ENCODE results near the gene ATAD3A.

The ATAD3A gene

DNA sequence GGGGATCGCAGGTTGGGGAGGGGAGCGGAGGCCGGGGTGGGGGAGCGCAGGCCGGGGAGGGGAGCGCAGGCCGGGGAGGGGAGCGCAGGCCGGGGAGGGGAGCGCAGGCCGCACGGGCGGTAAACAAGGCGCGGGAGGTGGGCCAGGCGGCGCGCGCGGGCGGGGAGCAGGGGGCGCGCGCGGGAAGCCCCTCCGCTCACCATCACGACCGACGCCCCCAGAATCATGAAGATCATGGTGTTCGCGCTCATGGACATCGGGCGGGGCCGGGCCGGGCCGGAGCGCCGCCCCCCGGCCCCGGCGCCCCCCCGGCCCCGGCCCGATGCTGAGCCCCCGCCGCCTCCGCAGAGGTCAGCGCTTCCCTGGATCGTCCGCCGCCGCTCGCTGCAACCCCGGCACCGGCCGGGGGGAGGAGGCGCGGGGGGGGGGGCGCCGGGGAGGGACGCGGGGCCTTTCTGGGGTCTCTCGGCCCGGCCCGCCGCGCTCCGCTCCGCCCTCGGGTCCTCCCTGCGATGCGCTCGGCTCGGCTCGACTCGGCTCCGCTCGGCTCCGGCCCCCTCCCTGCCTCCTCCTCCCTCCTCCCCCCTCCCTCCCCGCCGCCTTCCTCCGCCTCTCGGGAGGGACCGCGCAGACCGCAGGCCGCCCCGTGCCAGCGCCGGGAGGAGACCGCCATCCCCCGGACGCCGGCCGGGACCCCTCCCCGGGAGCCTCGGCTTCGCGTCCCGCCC is 28.3 kb downstream of the ATAD3A start, which contains the start of gene TMEM240:
Gene TMEM240 (minus strand): TSS at position 535 of the 728 bp plus-strand sequence. CDS start 278 bp downstream, at position 257.
- peak; percentile 36 for DNase-seq (ENCODE audit: low read depth)

DNA sequence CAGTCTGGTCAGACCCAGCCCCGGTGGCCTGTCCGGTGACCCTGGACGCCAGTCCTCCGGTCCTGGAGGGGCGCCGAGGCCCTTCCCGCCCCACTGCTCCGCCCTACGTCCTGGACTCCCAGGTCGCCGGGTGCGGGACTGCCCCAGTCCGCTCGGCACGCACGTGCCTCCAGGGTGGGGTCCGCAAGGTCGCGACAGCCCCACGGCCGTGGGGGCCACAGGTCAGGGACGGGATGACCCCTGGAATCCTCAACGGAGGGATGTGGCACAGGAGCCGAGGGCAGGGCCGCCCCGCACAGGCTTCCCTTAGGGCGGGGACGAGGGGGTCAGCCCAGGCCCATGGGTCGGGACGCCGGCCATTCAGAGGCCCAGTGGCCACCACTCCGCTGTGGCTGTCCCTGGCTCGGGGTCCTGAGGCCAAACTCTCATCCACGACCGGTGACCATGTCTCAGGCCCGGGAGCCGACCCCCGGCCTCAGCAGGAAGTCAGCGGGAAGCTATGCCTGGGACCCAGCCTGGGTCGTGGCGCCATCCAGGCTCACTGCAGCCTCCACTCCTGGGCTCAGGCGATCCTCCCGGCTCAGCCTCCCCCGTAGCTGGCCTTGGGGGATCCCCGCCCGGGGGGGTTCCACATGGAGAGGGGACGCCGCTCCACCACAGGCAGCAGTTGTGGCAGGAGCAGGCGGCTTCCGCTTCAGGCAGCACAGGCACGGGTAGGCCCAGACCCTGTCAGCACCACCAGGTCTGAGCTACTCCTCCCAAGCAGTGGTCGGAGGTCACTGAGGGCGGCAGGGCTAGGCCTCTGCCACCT is 29.1 kb downstream of the ATAD3A start:
- no peak for DNase-seq (ENCODE audit: low read depth)

DNA sequence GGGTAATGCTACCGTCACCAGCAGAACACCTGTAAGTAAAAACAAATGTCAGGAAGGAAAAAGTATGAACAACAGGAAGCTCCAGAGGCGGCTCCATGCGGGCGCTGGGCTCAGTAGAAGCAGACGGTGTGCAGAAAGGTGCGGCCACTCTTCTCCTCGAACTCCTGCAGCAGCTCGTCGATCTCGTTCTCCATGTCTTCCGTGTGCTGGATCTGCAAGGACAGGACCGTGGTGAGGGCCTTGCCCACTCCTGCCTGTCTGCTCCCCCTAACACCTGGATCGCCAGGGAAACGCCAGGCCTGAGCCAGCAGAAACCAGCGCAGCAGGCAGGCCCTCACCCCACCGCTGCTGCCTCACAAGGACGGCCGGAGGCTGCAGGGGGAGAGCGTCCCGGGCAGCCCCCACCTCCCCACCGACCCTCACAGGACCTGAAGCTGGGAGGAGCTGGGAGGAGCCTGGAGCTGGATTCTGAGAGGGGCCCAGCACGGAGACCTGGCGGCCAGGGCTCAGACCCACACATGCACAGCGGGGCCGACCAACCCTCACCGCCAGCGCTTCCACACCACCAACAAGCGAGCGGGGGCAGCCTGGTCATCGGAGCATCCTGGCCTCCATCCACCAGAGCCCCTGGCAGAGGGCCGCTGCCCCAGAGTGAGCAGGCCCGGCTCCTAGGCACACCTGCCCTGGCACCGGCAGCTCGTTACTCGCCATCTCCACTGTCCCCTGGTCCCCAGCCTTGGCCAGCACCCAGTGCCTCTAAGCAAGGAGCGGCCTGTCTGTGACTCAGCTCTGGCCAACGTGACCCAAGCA is 30.2 kb downstream of the ATAD3A start:
- DNase-seq (ENCODE audit: low read depth), result no peak

DNA sequence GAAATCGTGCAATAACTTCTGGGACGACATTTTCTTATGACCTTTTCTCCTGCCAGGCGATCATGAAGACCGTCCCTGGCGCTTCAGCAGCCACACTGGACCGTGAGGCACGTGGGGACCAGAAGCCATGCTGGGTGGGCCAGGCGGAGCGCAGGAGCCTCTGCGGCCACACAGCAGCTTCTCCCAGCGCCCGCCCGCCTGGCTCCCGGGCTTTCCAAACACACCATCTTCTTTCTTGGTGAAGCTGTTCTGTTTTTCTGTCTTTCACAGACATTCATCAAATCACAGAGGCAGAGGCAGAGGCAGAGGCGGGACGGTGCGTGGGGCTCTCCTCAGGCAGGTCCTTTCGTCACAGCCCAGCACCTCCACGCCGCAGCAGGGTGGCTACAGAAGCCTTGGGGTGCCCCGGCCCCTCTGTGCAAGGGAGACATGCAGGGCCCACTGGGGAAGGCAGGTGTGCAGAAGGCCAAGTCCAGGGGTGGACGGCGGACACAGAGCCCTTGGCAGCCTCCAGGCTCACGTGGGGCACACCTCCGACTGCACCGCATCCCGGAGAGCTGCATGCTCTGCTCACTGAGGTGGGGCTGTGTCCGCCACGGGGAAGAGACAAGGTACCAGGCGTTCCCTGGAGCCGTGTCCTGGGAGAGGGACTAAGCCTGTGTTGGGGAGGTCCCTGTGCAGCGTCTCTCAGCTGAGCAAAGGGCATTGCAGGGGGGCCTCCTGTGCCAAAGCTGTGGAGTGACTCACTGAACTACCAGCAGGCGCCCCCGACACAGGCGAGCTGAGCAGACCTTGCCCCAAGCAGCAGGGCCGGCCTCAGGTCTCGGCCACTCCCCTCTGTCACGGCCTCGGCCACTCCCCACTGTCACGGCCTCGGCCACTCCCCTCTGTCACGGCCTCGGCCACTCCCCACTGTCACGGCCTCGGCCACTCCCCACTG is 31.1 kb downstream of the ATAD3A start:
- DNase-seq (ENCODE audit: low read depth), result no peak

DNA sequence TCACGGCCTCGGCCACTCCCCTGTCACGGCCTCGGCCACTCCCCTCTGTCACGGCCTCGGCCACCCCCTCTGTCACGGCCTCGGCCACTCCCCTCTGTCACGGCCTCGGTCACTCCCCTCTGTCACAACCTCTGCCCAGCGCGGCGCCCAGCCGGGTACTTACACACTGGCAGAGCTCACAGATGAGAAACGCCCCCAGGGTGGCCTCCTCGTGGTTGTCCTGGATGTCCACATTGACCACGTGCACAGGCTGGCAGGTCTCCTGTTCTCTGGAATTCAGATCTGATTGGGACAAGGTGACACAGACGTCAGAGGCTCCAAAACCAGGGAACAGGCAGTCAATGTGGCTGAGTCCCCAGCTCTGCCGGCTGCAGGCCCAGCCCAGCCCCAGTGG is 31.7 kb downstream of the ATAD3A start:
- DNase-seq (ENCODE audit: low read depth), result no peak

DNA sequence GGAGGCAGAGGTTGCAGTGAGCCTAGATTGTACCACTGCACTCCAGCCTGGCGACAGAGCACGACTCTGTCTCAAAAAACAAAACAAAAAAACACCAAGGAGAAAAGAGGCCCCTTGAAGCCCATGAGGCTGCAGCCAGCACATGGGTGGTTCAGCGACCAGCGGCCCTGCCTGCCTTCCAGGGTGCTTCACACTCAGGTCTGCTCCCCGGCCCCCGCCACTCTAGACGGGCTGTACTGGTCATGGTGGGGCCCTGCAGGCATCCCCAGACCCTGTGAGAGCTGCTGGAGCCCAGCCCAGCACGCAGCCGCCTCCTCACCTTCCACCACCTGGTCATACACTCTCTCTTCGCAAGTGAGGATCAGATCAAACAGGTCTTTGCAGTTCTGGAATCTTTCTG is 32.6 kb downstream of the ATAD3A start:
- DNase-seq (ENCODE audit: low read depth), result no peak

DNA sequence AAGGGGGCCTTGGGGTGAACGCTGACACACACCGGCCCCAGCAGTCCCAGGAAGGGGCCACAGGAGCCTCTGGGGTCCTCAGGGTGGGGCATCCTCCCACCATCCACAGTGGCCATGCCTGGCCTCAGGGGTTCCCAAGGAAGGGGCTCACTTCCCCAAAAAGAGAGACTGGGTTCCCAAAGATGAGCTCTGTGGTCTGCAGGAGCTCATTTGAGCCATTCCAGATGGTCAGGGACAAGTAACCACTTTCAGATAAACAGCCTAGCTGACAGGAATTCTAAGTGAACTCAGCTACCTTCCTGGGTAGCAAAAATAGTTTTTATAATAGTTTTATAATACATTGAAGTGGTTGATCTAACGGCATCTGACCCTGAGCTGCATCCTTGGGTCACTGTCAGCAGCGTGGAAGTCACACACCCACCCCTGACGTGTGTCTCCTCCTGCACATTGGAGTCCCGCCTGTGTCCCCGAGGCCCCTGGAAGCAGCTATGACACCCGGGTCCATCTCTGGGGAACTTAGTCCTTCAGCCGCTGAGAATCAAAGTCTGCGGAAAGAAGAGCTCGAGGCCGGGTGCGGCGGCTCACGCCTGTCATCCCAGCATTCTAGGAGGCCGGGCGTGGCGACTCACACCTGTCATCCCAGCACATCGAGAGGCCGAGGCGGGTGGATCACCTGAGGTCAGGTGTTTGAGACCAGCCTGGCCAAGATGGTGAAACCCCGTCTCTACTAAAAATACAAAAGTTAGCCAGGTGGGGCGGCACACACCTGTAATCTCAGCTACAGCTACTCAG is 34.2 kb downstream of the ATAD3A start:
- DNase-seq (ENCODE audit: low read depth), result no peak

DNA sequence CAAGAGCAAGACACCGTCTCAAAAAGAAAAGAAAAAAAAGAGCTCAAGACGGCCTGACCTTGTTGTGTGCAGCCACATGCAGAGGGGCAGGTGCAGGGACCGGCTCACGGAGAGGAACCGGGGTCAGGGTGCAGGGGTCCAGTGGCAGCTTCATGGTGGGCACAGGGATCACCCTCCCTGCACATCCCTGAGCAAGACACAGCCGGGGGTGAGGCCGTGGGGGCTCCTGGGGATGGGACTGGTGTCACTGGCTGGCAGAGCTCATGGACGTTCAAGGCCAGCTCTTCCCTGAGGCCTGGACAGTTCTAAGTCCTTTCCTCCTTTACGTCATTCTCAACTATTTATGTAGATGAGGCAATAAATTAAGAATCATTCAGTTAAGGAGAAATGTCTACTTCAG is 35.0 kb downstream of the ATAD3A start:
- no peak for DNase-seq (ENCODE audit: low read depth)

DNA sequence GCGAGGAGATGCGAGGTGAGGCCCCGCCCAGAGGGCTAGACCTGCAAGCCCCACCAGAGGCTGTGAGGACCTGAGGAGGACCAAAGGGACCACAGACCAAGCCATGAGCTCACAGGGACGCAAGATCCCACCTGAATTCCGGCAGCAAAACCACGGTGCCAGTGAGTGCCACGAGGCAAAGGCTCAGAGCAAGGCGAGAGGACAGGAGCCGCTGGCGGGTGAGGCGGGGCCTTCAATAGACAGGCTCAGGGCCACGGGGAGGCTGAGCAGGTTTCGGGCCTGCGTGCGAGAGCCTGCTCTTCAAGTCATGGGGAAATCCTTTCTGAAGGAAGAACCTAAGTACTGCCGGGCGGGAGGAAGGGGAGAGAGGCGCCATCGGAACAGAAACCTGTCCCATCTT is 35.5 kb downstream of the ATAD3A start:
- no peak for DNase-seq (ENCODE audit: low read depth)

DNA sequence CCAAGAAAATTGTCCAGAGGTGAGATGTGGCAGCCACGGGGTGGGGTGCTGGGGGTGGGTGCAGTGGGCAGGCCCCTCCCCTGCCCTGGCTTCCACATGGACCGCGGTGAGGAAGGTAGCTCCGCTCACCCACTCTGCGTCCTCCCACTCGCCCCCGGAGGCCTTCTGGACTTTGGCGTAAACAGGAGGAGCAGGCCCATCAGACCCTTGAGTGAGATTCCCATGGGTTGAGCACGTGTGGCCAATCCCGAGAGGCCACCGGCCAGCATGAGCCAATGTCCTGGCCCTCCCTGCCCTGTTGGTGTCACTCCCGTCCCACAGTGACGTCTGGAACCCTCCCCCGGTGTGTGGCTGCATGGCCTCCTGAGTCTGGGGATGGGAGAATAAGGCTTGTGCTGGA is 36.6 kb downstream of the ATAD3A start:
- DNase-seq (ENCODE audit: low read depth), result no peak

DNA sequence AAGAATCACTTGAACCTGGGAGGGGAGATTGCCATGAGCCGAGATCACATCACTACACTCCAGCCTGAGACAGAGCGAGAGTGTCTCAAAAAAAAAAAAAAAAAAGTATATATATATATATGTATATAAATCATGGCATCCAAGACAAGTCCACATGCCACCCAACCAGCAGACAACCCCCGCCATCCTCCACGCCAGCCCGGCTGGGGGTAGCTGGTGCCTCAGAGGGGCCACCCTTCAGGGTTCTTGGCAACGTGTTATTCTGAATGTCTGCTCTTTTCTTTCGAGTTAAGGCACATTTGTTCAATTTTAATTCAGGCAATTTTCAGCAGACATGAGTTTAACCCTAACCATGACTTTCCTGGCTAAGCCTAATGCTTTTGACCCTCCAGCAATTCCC is 38.1 kb downstream of the ATAD3A start:
- DNase-seq (ENCODE audit: low read depth), result no peak

DNA sequence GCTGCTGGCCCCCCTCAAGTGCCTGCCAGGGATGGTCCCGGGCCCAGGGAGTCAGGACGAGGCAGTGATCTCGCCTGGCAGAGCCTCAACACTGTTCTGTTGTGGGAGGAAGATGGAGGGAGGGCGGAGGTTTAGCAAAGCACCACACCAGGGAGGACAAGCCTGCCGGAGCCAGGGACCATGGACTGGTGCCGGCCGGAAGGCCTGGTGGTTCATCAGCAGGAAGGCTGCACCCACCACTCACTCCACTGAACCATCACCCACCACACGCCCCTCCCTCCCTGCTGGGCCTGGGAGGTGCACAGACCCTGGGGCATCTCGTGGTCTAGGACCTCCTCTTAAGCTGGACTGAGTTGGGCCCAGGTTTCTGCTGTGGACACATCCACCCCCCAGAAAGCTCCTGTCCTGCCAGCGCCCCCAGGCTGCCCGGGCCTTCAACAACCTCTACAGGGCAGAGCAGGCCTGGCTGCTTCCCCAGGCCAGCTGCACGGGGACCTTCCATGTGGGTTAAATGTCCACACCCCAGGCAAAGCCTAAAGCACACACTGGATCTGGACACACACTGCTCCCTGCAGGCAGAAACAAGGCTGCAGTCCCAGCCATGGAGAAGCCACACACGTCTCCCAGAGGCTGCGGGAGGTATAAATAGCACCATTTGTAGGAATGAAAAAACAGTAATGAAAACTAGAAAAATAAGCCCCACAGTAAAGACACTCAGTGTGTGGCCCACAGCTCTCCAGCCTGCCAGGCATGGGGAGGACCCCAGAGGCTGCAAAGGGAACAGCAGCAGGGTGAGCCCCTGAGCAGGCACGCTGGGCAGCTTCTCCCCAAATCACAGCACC is 38.9 kb downstream of the ATAD3A start:
- DNase-seq (ENCODE audit: low read depth), result no peak

DNA sequence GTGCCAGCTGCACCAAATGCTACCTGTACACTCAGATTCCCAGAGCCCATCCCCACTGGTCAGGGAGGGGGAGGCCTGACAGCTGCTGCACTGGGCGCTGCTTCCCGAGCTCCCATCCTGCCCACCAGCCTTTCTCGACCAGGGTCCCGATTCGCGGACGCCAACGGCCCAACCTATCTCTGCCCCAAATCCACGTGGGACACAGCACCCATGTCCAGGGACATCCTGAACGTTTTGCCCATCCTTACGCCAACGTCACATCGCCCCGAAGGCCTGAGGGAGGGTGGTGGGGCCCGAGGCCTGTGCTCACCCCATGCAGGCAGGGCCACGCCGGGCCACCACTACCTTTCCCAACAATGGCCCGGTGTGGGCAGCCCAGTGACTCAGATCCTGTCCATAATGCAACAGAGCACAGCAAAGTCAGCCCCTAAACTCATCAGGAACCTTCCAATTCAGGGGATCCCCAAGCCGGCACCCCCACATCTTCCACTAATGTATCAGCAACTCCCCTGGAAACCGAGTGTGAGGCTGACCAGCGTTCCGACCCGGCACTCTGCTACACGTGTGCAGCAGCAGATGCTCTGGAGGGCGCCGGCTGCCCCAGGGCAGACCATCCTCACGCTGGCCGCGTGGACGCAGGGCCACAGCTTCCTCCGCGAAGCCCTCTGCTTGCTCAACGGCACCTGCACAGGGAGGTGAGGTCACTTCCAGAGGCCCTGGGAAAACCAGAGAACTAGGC is 39.7 kb downstream of the ATAD3A start:
- no peak for DNase-seq (ENCODE audit: low read depth)

DNA sequence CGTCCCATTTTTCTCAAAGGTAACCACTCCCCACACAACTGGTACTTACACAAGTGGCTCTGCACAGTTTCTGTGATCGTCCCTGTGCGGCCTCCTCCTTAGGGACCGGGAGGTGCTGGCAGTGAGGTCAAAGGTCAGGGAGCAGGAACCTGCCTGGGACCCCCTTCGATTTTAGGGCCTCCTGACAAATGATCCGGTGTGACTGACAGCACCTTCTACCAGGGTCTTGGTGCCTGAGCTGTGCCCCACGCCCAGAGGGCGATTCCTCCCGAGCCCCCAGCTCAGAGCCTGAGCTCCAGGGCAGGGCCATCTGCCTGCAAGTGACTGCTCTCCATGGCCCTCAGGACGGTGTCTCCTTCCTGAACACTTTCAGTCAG is 40.3 kb downstream of the ATAD3A start:
- DNase-seq (ENCODE audit: low read depth), result no peak

DNA sequence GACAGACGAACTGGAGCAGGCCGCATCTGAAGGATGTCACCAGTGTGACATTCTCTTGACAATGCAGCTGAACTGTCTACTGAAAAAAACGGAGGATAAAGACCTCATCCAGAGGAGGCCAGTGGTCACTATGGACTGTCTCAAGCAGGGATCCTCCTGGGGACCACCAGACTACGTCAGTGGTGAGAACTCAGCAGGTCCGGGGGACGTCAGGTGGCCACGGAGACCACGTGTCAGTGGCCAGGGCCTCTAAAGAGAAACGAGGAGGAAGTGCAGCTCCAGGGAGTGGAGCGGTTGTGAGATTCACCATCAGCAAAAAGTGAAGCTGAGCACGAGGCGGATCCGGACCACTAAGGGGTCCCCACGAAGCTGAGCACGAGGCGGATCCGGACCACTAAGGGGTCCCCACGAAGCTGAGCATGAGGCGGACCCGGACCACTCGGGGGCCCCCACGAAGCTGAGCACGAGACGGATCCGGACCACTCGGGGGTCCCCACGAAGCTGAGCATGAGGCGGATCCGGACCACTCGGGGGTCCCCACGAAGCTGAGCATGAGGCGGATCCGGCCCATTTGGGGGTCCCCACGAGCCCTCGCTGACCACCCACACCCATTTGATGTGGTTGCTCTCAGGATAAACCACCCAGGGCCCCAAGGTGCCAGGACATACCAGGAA is 42.0 kb downstream of the ATAD3A start:
- DNase-seq (ENCODE audit: low read depth), result no peak

DNA sequence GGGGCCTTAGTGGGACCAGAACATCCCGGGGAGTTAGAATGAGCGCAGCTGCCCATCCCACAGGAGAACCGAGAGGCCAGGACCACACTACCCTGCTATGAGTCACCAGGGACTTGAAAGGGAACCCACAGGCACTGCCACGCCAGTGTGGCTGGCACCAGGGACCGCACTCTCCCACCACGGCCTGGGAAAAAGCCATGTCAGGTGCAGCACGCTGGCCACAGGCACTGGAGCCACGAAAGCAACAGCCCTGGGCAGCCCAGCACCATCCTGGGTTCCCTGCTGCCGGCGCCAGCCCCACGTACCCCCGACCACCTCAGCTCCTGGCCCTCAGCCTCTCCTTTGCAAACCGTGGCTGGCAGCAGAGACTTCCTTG is 42.6 kb downstream of the ATAD3A start:
- DNase-seq (ENCODE audit: low read depth), result no peak

DNA sequence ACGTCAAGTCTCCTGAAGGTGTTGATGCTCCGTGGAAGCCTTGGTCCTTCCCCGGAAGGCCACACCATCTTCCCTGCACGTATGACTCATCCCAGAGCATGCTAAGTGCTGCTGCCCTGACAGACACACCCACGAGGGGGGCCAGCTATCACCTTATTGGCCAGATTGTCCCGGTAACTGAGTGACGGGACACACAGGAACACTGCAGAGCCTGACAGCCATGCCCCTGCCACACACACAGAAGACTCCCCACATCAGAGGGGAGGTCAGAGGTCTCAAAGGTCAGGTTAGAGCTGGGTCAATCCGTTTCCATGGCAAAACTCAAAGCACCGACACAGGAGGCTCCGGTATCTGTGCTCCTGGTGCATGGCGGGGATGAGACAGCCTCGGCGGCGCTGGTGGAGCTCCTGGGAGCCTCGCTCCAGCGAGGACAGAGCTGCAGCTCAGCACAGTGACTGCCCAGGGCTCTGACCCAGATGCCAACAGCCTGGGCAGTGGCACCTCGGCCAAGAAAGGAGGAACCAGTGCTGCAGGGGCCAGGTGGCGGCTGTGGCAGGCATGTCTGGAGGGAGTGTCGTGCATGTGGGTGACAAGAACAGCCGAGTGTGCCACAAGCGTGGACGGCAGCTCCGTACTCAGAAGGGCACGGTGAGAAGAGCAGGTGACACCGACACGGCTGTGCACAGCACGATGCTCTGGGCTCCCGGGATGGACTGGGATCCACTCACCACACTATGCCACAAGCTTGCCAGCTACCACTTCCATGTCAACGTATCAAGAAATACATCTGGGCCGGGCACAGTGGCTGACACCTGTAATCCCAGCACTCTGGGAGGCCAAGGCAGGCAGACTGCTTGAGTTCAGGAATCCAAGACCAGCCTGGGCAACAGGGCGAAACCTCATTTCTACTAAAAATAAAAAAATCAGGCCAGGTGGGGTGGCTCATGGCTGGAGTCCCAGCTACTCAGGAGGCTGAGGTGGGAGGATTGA is 43.3 kb downstream of the ATAD3A start:
- no peak for DNase-seq (ENCODE audit: low read depth)

Data from activated T-helper 1 cell treated with Interleukin-2 at 50 U/mL for 16 hours (primary cell).